HG02798 (cell line): ENCODE data around the gene EP300.

ENCODE experiments used
- ATAC-seq: cut with Tn5 transposase; IDR thresholded peaks from one replicate; pipeline ENCODE4 v1.9.1; 2021; ENCODE audit warnings: mild to moderate bottlenecking; ENCODE audit not compliant: unreplicated experiment, poor library complexity

The EP300 gene

DNA sequence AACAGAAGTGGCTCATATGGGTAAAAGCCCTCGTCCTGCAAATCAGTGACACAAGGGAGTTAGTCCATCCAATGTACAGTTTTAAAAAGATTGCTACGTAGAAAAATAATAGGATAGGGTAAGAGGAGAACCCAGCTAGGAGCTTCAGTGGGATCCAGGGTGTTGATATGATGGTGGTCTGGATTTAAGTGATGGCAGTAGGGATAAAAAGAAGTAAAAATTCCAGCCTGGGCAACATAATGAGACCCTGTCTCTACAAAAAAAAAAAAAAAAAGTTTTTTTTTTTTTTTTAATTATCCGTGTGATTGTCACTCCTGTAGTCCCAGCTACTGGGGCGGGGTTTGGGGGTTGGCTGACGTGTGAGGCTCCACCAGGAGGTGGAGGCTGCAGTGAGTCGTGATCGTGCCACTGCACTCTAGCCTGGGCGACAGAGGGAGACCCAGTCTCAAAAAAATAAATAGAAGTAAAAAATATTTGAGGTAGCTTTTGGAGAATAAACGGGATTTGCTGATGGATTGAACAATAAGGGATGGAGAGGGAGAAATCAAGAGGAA, 105.7 kb downstream of the EP300 start:
- ATAC-seq, result no peak

- ATAC-seq, result no peak
Observed at GRCh38 chr22:41201141-41201540, 108.7 kb downstream of the EP300 start.

DNA sequence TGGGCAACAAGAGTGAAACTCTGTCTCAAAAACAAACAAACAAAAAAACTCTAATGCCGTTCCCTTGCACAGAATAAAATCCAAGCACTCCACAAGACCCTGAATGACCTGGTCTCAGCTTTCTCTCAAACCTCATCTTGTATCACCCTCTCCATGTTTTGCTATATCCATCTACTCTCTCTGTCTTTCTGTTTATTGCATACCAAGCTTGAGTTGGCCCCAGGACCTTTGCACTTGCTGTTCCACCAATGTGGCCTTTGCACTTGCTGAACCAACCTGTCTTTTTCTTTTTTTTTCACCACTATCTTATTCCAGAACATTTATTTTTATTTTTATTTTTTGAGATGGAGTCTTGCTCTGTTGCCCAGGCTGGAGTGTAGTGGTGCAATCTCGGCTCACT, 110.7 kb downstream of the EP300 start:
- no peak for ATAC-seq

- ATAC-seq, result no peak
Observed at GRCh38 chr22:41204066-41204465, 111.7 kb downstream of the EP300 start.

- peak; percentile 98 for ATAC-seq
Observed at GRCh38 chr22:41204992-41205900, 112.9 kb downstream of the EP300 start, which contains the start of gene L3MBTL2. Gene L3MBTL2, plus strand, starts transcription at chr22:41205312. Its CDS starts 51 bp downstream, at chr22:41205363.

GRCh38 chr22:41206719-41207118, 114.3 kb downstream of the EP300 start:
- ATAC-seq, result no peak

- no peak for ATAC-seq
Observed at GRCh38 chr22:41215409-41215808, 123.0 kb downstream of the EP300 start.

- no peak for ATAC-seq
Observed at GRCh38 chr22:41215926-41216325, 123.5 kb downstream of the EP300 start.

- ATAC-seq, result no peak
Observed at GRCh38 chr22:41216984-41217383, 124.6 kb downstream of the EP300 start.

DNA sequence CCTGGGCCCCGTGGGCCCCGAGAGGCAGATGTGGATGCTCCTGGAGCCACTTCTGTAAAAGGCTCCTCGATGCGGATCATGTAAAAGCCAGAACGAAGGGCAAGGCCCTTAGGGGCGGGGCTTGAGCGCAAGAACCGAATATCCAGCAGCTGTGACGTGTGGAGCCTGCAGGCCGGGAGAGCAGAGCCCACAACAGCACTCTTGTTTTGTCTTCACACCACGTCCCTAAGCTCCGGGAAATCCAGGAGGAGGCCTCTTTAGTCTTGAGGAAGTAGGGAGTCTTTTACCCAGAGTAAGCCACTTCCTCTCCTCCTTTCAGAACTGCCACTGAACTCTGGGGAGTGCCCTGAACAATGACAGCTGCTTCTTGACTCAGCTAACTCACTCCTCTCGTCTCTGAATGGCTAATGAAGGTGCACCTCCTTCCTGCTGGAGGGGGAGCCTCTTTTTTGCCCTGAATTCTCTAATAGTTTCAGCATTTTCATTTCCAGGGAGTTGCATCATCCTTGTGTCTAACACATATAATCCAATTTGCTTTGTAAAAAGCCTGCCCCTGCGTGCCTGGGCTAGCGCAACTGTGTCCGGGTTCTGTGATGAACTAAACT, 125.3 kb downstream of the EP300 start:
- ATAC-seq, result no peak

- no peak for ATAC-seq
Observed at GRCh38 chr22:41222846-41223507, 130.6 kb downstream of the EP300 start.

DNA sequence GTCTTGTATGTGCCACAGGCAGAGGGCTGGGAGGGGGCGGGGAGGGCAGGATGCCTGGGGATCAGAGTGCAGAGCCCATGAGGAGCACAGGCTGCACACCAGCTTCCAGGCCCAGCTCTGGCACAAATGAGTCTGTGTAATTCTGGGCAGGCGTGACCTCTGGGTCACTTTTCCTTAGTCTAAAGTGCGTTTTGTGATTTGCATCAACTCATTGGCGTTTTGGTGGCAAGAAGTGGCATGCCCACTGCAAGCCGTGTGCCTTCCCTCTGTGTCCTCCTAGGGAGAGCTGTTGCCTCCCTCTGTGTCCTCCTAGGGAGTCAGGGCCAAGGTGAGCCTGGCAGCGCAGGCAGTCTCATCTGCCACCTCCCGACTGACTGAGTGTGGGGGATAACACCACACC, 131.1 kb downstream of the EP300 start:
- ATAC-seq, result no peak

DNA sequence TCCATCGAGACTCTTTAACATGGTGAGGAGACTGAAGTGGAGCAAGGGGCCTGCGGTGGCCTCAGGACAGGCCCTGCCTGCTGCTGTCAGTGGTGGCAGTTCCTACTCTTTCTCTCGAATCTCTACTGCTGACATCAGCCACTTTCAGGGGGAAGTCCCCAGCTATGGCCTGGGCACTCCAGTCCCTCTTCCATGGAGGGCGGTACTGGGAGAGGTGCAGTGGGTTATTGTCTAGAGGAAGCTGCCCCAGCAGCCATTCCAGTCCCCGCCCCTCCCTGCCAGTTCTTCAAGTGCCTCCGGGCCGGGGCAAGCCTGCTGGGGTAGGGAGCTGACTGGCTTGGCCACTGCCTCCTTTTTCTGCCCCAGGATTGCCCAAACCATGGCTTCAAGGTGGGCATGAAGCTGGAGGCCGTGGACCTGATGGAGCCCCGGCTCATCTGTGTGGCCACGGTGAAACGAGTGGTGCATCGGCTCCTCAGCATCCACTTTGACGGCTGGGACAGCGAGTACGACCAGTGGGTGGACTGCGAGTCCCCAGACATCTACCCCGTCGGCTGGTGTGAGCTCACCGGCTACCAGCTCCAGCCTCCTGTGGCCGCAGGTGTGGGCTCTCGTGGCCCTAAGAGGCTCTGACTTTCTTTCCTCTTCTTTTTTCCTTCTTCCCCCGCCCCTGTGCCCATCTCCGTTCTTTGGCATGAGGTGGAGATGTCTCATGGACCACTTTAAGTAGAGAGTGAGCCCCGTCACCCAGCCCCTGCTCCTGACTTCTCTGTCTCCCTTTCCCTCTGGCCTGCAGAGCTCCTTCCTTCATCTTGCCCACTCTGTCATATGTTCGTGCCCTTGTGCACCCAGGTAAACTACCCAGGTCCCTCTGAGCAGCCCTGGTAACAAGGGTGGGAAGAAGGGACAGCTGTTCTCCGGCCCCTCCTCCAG, 134.6 kb downstream of the EP300 start:
- ATAC-seq, result no peak

DNA sequence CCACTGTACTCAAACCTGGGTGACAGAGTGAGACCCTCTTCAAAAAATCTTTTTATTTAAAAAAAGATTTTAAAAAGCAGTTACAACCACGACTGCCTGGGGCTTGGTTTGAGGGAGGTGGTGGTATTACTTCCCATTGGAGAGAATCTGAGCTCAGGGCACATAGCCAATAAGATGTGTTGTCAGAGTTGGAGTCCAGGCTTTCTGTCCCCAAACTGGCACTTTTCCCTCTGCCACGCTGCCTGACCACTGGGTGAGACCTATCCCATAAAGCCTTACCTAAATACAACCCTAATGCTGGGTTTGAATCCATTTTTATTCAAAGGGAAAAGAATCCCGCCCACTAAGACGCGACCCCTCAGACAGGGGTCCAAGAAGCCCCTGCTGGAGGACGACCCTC, 136.8 kb downstream of the EP300 start:
- ATAC-seq, result no peak
